Liver (tissue), 3 donors: ENCODE data around the gene MYL3.

Experiments
- EGR1 ChIP-seq, 2 donors: IDR thresholded peaks; 2 replicates each; pipeline ENCODE4 v1.6.1; 2016 to 2018; ENCODE audit warnings: antibody characterized with exemption in 2 of 2, low read depth in 2 of 2
- FOXA1 ChIP-seq: IDR thresholded peaks from 2 replicates; pipeline ENCODE4 v1.6.1; 2016; ENCODE audit warnings: antibody characterized with exemption
- JUND ChIP-seq, 2 donors: IDR thresholded peaks; 2 replicates each; pipeline ENCODE4 v1.6.1; 2016; ENCODE audit warnings: antibody characterized with exemption in 2 of 2
- RAD21 ChIP-seq, 2 donors: IDR thresholded peaks; 2 replicates each; pipeline ENCODE4 v1.6.1; 2016; ENCODE audit warnings: antibody characterized with exemption in 2 of 2, mild to moderate bottlenecking in 2 of 2
- RXRA ChIP-seq, 2 donors: IDR thresholded peaks; 2 replicates each; pipeline ENCODE4 v1.6.1; 2017 to 2018; ENCODE audit warnings: antibody characterized with exemption in 2 of 2, mild to moderate bottlenecking in 1 of 2
- TAF1 ChIP-seq: conservative IDR thresholded peaks from 2 replicates; pipeline ENCODE4 v1.6.1; 2016; ENCODE audit warnings: antibody characterized with exemption, mild to moderate bottlenecking
- YY1 ChIP-seq: IDR thresholded peaks from 2 replicates; pipeline ENCODE4 v1.6.1; 2016; ENCODE audit warnings: antibody characterized with exemption, mild to moderate bottlenecking
- TF ChIP-seq, protein P1 (sequence below): fragments of 150-350 bp; IDR thresholded peaks from 2 replicates; pipeline ENCODE4 v1.5.1; 2017; ENCODE audit warnings: improper control_type of control experiment, low read depth, low read length; ENCODE audit not compliant: missing input control
- TF ChIP-seq, protein P2 (sequence below): IDR thresholded peaks from 2 replicates; pipeline ENCODE4 v1.6.1; 2016; ENCODE audit warnings: antibody characterized with exemption
- TF ChIP-seq, protein P3 (sequence below): IDR thresholded peaks from 2 replicates; pipeline ENCODE4 v1.6.1; 2016; ENCODE audit warnings: antibody characterized with exemption
- TF ChIP-seq, protein P4 (sequence below): IDR thresholded peaks from 2 replicates; pipeline ENCODE4 v1.6.1; 2016; ENCODE audit warnings: antibody characterized with exemption
- donor health status: healthy.
- donor health status: healthy.

DNA sequence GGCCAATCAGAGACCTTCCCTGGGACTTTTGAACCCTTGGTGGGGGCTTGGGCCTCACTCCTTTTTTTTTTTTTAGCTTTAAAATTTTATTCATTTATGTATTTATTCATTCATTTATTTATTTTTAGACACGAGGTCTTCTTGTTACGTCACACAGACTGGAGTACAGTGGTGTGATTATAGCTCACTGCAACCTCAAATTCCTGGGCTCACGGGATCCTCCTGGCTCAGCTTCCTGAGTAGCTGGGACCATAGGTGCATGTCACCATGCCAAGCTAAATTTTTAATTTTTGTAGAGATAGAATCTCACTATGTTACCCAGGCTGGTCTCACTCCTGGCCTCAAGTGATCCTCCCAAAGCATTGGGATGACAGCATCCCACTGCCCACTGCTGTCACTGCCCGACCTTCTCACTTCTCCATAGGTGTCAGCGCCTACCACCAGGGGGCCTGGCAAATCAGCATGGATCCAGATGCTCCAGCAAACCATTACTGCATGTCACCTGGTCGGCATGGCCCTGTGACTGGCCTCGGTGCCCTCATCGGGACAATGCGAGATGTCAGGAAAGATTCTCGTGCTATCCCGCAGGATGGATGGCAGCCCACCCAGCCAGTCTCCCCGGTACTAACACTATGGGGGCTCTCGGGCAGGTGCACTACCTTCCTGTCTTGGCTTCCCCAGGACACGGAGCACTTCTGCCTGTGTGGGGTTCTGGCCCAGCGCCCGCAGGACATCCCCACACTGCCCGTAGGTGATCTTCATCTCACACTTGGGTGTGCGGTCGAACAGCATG is 3.0 kb downstream of the MYL3 start:
- TF ChIP-seq FOXA1 (no peak), EGR1 (IDR thresholded peaks at IDR 0.05; ENCODE audit: low read depth in 2 of 2) (no peak), TAF1 (no peak), JUND (IDR thresholded peaks at IDR 0.05) (no peak), RXRA (IDR thresholded peaks at IDR 0.05) (no peak), YY1 (no peak), RAD21 (IDR thresholded peaks at IDR 0.05) (peak in 1 of 2 donors; percentile 57)
- TF ChIP-seq, protein P1, sequence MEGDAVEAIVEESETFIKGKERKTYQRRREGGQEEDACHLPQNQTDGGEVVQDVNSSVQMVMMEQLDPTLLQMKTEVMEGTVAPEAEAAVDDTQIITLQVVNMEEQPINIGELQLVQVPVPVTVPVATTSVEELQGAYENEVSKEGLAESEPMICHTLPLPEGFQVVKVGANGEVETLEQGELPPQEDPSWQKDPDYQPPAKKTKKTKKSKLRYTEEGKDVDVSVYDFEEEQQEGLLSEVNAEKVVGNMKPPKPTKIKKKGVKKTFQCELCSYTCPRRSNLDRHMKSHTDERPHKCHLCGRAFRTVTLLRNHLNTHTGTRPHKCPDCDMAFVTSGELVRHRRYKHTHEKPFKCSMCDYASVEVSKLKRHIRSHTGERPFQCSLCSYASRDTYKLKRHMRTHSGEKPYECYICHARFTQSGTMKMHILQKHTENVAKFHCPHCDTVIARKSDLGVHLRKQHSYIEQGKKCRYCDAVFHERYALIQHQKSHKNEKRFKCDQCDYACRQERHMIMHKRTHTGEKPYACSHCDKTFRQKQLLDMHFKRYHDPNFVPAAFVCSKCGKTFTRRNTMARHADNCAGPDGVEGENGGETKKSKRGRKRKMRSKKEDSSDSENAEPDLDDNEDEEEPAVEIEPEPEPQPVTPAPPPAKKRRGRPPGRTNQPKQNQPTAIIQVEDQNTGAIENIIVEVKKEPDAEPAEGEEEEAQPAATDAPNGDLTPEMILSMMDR: peak; percentile 24
- TF ChIP-seq, protein P2, sequence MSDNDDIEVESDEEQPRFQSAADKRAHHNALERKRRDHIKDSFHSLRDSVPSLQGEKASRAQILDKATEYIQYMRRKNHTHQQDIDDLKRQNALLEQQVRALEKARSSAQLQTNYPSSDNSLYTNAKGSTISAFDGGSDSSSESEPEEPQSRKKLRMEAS: no peak
- TF ChIP-seq, protein P3, sequence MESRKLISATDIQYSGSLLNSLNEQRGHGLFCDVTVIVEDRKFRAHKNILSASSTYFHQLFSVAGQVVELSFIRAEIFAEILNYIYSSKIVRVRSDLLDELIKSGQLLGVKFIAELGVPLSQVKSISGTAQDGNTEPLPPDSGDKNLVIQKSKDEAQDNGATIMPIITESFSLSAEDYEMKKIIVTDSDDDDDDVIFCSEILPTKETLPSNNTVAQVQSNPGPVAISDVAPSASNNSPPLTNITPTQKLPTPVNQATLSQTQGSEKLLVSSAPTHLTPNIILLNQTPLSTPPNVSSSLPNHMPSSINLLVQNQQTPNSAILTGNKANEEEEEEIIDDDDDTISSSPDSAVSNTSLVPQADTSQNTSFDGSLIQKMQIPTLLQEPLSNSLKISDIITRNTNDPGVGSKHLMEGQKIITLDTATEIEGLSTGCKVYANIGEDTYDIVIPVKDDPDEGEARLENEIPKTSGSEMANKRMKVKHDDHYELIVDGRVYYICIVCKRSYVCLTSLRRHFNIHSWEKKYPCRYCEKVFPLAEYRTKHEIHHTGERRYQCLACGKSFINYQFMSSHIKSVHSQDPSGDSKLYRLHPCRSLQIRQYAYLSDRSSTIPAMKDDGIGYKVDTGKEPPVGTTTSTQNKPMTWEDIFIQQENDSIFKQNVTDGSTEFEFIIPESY: no peak
- TF ChIP-seq, protein P4, sequence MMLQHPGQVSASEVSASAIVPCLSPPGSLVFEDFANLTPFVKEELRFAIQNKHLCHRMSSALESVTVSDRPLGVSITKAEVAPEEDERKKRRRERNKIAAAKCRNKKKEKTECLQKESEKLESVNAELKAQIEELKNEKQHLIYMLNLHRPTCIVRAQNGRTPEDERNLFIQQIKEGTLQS: no peak
